Mammary epithelial cell (primary cell): ENCODE data around the gene KMT2E.

Source experiments
- EZH2 ChIP-seq: IDR thresholded peaks from 2 replicates; pipeline ENCODE4 v1.6.1; 2012; ENCODE audit warnings: low read length, inconsistent platforms, borderline replicate concordance
- TF ChIP-seq, protein P1 (sequence below), 2 donors: IDR thresholded peaks in 1 of 2; conservative IDR thresholded peaks in 1 of 2; 2 replicates each; pipeline ENCODE4 v1.5.1; 2011 to 2012; ENCODE audit warnings: inconsistent platforms in 2 of 2, low read length in 2 of 2, mild to moderate bottlenecking in 2 of 2, control low read depth in 1 of 2, low read depth in 1 of 2; ENCODE audit not compliant: insufficient read depth in 1 of 2; ENCODE audit errors: extremely low read depth in 1 of 2

DNA sequence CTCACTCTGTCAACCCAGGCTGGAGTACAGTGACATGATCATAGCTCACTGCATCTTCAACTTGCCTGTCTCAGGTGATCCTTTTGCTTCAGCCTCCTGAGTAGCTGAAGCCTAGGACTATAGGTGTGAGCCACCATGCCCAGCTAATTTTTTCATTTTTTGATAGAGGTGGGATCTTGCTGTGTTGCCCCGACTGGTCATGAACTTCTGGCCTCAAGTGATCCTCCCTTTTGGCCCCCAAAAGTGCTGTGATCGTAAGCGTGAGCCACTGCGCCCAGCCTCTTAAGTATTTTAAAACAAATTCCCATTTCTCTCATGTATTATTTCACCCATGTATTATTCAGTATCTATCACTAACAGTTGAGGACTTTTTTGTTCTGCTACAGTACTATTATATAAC lies 43.5 kb downstream of the KMT2E start:
- TF ChIP-seq, protein P1, sequence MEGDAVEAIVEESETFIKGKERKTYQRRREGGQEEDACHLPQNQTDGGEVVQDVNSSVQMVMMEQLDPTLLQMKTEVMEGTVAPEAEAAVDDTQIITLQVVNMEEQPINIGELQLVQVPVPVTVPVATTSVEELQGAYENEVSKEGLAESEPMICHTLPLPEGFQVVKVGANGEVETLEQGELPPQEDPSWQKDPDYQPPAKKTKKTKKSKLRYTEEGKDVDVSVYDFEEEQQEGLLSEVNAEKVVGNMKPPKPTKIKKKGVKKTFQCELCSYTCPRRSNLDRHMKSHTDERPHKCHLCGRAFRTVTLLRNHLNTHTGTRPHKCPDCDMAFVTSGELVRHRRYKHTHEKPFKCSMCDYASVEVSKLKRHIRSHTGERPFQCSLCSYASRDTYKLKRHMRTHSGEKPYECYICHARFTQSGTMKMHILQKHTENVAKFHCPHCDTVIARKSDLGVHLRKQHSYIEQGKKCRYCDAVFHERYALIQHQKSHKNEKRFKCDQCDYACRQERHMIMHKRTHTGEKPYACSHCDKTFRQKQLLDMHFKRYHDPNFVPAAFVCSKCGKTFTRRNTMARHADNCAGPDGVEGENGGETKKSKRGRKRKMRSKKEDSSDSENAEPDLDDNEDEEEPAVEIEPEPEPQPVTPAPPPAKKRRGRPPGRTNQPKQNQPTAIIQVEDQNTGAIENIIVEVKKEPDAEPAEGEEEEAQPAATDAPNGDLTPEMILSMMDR (conservative IDR thresholded peaks at IDR 0.05 in 1 of 2, IDR thresholded peaks at IDR 0.05 in 1 of 2; ENCODE audit: extremely low read depth in 1 of 2, insufficient read depth in 1 of 2, low read depth in 1 of 2, low read length in 2 of 2): no peak
- TF ChIP-seq EZH2: no peak
